HepG2 (cell line): ENCODE data around the gene PSMD5. TPM values are rescaled to one million over a fixed set of nuclear protein-coding genes. Genes with fewer than 3 reads are reported as not detected.

Experiments used
- ATAC-seq: fragments of 200-7000 bp; cut with Tn5 transposase; 3 replicates; pipeline ENCODE4 v1.9.1; 2020; ENCODE audit warnings: mild to moderate bottlenecking, moderate library complexity
- BruUV-seq: library from RNA; stranded (reverse); fragments of 400-500 nt; replicated peaks from 2 replicates; lab custom pipeline; 2021; lab: Mats Ljungman, UMichigan
- CTCF ChIA-PET: fragments of 300-600 bp; formaldehyde crosslinking; extraction: SDS; loops from one replicate; lab custom pipeline; 2021; ENCODE audit warnings: low total read pairs, inconsistent platforms, low intra/inter-chr PET ratio; lab: Yijun Ruan, JAX
- POLR2A ChIA-PET: fragments of 350-600 bp; sonication (Branson Sonifier 250); formaldehyde crosslinking; loops from one replicate; lab custom pipeline; 2020; ENCODE audit warnings: antibody characterized with exemption, inconsistent platforms; lab: Yijun Ruan, JAX
- DNase-seq: peaks from one replicate; pipeline ENCODE4 v3.0.0-alpha.2; 2015; ENCODE audit warnings: low spot score
- FAIRE-seq: peaks from 3 replicates; lab custom pipeline; 2011; peaks lifted over from hg19 to GRCh38; lab: Jason Lieb, UNC
- H2AFZ ChIP-seq: one replicate; pipeline ENCODE4 v1.6.1; 2011; ENCODE audit warnings: low read length, inconsistent platforms
- H3K27ac ChIP-seq: fragments of 300-600 bp; 3 replicates; pipeline ENCODE4 v1.8.0; 2011; ENCODE audit warnings: mixed run types, mild to moderate bottlenecking, mixed read lengths, low read length, inconsistent platforms; ENCODE audit not compliant: insufficient read depth; ENCODE audit errors: extremely low read length
- H3K27me3 ChIP-seq, 2 experiments: fragments of 200-600 bp in 1 of 2; 2 replicates in 1 of 2; 3 replicates in 1 of 2; pipeline versions ENCODE4 v1.6.0 to v1.8.0; 2011; ENCODE audit warnings: low read length in 2 of 2, mild to moderate bottlenecking in 2 of 2, moderate library complexity in 2 of 2, inconsistent platforms in 1 of 2; ENCODE audit not compliant: insufficient read depth in 2 of 2, control insufficient read depth in 1 of 2
- H3K36me3 ChIP-seq, 2 experiments: fragments of 200-600 bp in 1 of 2; replicated peaks in 1 of 2; 2 replicates in 1 of 2; 3 replicates in 1 of 2; pipeline versions ENCODE4 v1.5.1 to v1.8.0; 2011; ENCODE audit warnings: low read length in 2 of 2, inconsistent platforms in 1 of 2; ENCODE audit not compliant: insufficient read depth in 2 of 2, control insufficient read depth in 1 of 2
- H3K4me1 ChIP-seq: 2 replicates; pipeline ENCODE4 v1.5.1; 2012; ENCODE audit warnings: low read length, inconsistent platforms; ENCODE audit not compliant: insufficient read depth
- H3K4me2 ChIP-seq: 2 replicates; pipeline ENCODE4 v1.6.0; 2011; ENCODE audit warnings: low read depth, low read length, inconsistent platforms
- H3K4me3 ChIP-seq, 3 experiments: fragments of 200-600 bp in 1 of 3; sonication (generic), shearing (Covaris generic) in 1 of 3; replicated peaks in 1 of 3; 2 replicates each; pipeline ENCODE4 v1.5.1; 2011 to 2016; ENCODE audit warnings: low read length in 3 of 3, inconsistent platforms in 2 of 3, low read depth in 2 of 3, mild to moderate bottlenecking in 2 of 3, control low read depth in 1 of 3, mixed read lengths in 1 of 3; ENCODE audit not compliant: insufficient read depth in 1 of 3
- H3K79me2 ChIP-seq: one replicate; pipeline ENCODE4 v1.6.1; 2011; ENCODE audit warnings: low read length, inconsistent platforms; ENCODE audit not compliant: insufficient read depth
- H3K9ac ChIP-seq: 2 replicates; pipeline ENCODE4 v1.6.0; 2011; ENCODE audit warnings: mild to moderate bottlenecking, low read depth, low read length, inconsistent platforms; ENCODE audit not compliant: insufficient read depth
- H3K9me3 ChIP-seq: 2 replicates; pipeline ENCODE4 v1.5.1; 2012; ENCODE audit warnings: mild to moderate bottlenecking, low read length
- H4K20me1 ChIP-seq: 2 replicates; pipeline ENCODE4 v1.6.0; 2011; ENCODE audit warnings: inconsistent platforms, mild to moderate bottlenecking, low read length, moderate library complexity; ENCODE audit not compliant: insufficient read depth
- EED ChIP-seq: sonication (generic); formaldehyde crosslinking; IDR thresholded peaks from 2 replicates; pipeline ENCODE4 v1.5.0; 2020; ENCODE audit warnings: mild to moderate bottlenecking, missing genetic modification reagents
- HMG20B ChIP-seq: conservative IDR thresholded peaks from 2 replicates; pipeline ENCODE4 v1.6.1; 2016; ENCODE audit warnings: missing genetic modification reagents, missing compliant biosample characterization
- ZNF557 ChIP-seq: sonication (generic); formaldehyde crosslinking; IDR thresholded peaks from 2 replicates; pipeline ENCODE4 v1.4.0; 2020; ENCODE audit warnings: missing genetic modification reagents
- whole genome bisulfite sequencing: methylation state at CpG from one replicate; pipeline ENCODE4 v1.1.6; 2017; ENCODE audit warnings: low lambda C conversion rate; 5-methylcytosine and 5-hydroxymethylcytosine counted together
- in situ Hi-C: cut with HindIII; loops from 2 replicates; pipeline ENCODE4 v1.10.0; 2017; ENCODE audit warnings: low pct_unique_long_range_greater_than_20kb; ENCODE audit not compliant: extremely low pct_ligation_motif_present
- intact Hi-C: fragments of 100-400 bp; cut with micrococcal nuclease; formaldehyde crosslinking; loops from one replicate; pipeline ENCODE4 v1.10.0; 2022; ENCODE audit not compliant: unreplicated experiment
- polyA plus RNA-seq, 8 experiments: library from polyadenylated mRNA; depleted of rRNA in 3 of 8; stranded (reverse) in 7 of 8; unstranded in 1 of 8; fragments of >200 nt; fragmentation: Illumina TruSeq in 4 of 8; extraction: Trizol in 4 of 8; gene quantifications; 2 replicates each; pipeline versions ENCODE4 v1.2.1 to v1.2.3, GENCODE V29; 2011 to 2016; ENCODE audit warnings: low read depth in 4 of 8, missing spikeins in 1 of 8, mixed read lengths in 1 of 8; ENCODE audit not compliant: insufficient read depth in 1 of 8
- total RNA-seq, 5 experiments: library from RNA; depleted of rRNA; stranded (reverse); fragments of >200 nt; fragmentation: Illumina TruSeq; extraction: Trizol; gene quantifications; 2 replicates each; pipeline ENCODE4 v1.2.3, GENCODE V29; 2016; ENCODE audit warnings: low read depth in 1 of 5
- TF ChIP-seq, protein P1 (sequence below): sonication (generic); formaldehyde crosslinking; IDR thresholded peaks from 2 replicates; pipeline ENCODE4 v1.9.0; 2021; ENCODE audit warnings: missing genetic modification reagents, mild to moderate bottlenecking, borderline replicate concordance
- TF ChIP-seq, protein P2 (sequence below): sonication (generic); formaldehyde crosslinking; IDR thresholded peaks from 2 replicates; pipeline ENCODE4 v1.4.0; 2020; ENCODE audit warnings: missing genetic modification reagents

PSMD5 gene
- total and polyA plus RNA-seq, 2 of the 13 experiments (the other 11 are each of a cell fraction or from before 2014, with no cell fraction given): 12.7 to 18.1 TPM

- no TSS peak for BruUV-seq
- H3K4me2 ChIP-seq: no peak overlapping the region
- FAIRE-seq: no peak
- H3K36me3 ChIP-seq: no peaks in the 10 kb centered on the region; a peak in 1 of 5 replicates
- H3K9me3 ChIP-seq: no peaks in the 10 kb centered on the region
- intact Hi-C loops: no loop called here
- CTCF ChIA-PET: no interaction called here
- no peaks in the 10 kb centered on the region for H4K20me1 ChIP-seq
- H2AFZ ChIP-seq: no peak overlapping the region
- H3K27ac ChIP-seq: no peak overlapping the region
- no peak for TF ChIP-seq EED (CRISPR knock-in tag)
- H3K27me3 ChIP-seq: no peaks in the 10 kb centered on the region
- no peak overlapping the region for H3K4me3 ChIP-seq
- DNase-seq: no peak
- no peak overlapping the region for H3K9ac ChIP-seq
- POLR2A ChIA-PET: no interaction called here
- peaks cover 18% of the 10 kb centered on the region for H3K4me1 ChIP-seq
- H3K79me2 ChIP-seq: no peaks in the 10 kb centered on the region
- ATAC-seq: no peak
- in situ Hi-C loops: no loop called here
- WGBS: 79% methylated on average over 3 of the region's 3 CpGs
Measured at GRCh38 chr9:120850315-120850714, 7.6 kb upstream of the PSMD5 start.

- H4K20me1 ChIP-seq: no peaks in the 10 kb centered on the region
- POLR2A ChIA-PET: no interaction called here
- no peak overlapping the region for H2AFZ ChIP-seq
- 64% methylated on average over 1 of the region's 1 CpG for WGBS
- TF ChIP-seq HMG20B (CRISPR knock-in tag): no peak
- TF ChIP-seq, protein P1, sequence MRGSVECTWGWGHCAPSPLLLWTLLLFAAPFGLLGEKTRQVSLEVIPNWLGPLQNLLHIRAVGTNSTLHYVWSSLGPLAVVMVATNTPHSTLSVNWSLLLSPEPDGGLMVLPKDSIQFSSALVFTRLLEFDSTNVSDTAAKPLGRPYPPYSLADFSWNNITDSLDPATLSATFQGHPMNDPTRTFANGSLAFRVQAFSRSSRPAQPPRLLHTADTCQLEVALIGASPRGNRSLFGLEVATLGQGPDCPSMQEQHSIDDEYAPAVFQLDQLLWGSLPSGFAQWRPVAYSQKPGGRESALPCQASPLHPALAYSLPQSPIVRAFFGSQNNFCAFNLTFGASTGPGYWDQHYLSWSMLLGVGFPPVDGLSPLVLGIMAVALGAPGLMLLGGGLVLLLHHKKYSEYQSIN (CRISPR knock-in tag): no peak
- TF ChIP-seq, protein P2, sequence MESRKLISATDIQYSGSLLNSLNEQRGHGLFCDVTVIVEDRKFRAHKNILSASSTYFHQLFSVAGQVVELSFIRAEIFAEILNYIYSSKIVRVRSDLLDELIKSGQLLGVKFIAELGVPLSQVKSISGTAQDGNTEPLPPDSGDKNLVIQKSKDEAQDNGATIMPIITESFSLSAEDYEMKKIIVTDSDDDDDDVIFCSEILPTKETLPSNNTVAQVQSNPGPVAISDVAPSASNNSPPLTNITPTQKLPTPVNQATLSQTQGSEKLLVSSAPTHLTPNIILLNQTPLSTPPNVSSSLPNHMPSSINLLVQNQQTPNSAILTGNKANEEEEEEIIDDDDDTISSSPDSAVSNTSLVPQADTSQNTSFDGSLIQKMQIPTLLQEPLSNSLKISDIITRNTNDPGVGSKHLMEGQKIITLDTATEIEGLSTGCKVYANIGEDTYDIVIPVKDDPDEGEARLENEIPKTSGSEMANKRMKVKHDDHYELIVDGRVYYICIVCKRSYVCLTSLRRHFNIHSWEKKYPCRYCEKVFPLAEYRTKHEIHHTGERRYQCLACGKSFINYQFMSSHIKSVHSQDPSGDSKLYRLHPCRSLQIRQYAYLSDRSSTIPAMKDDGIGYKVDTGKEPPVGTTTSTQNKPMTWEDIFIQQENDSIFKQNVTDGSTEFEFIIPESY (CRISPR knock-in tag): no peak
- TF ChIP-seq ZNF557 (CRISPR knock-in tag): no peak
- TF ChIP-seq, all 625 proteins: peak for 0
- Histone ChIP-seq H3K27me3 (peaks cover 0 to 3% of the 10 kb centered on the region in 2 experiments; a peak in 1 of 5 replicates), H3K4me1 (peaks cover 21% of the 10 kb centered on the region), H3K27ac (no peak overlapping the region), H3K4me2 (no peak overlapping the region), H3K9ac (no peak overlapping the region), H3K4me3 (no peak overlapping the region), H3K79me2 (peaks cover 14% of the 10 kb centered on the region), H3K9me3 (no peaks in the 10 kb centered on the region), H3K36me3 (no peaks in the 10 kb centered on the region)
- intact Hi-C loops: no loop called here
- DNase-seq (no peak), FAIRE-seq (no peak), ATAC-seq (no peak)
- CTCF ChIA-PET: no interaction called here
- in situ Hi-C loops: no loop called here
- no TSS peak for BruUV-seq
Measured at GRCh38 chr9:120846906-120847305, 4.2 kb upstream of the PSMD5 start.
